HepG2 (cell line): ENCODE results near the gene SUPT6H. TPM values are rescaled to one million over a fixed set of nuclear protein-coding genes. Genes with fewer than 3 reads are reported as not detected.

Experiments
- ASH2L ChIP-seq: fragments of 300-600, 200-600 bp; sonication (generic); IDR thresholded peaks from 2 replicates; pipeline ENCODE4 v1.7.0; 2017; ENCODE audit warnings: low read depth, mild to moderate bottlenecking, moderate library complexity, mixed read lengths, low read length; ENCODE audit not compliant: insufficient read length
- GZF1 ChIP-seq: sonication (generic); formaldehyde crosslinking; IDR thresholded peaks from 2 replicates; pipeline ENCODE4 v1.5.1; 2020; ENCODE audit warnings: mild to moderate bottlenecking, missing genetic modification reagents
- KAT2B ChIP-seq: fragments of 150-350 bp; IDR thresholded peaks from 2 replicates; pipeline ENCODE4 v1.6.1; 2014; ENCODE audit warnings: low read depth, low read length, borderline replicate concordance
- MIXL1 ChIP-seq: IDR thresholded peaks from 2 replicates; pipeline ENCODE4 v1.6.1; 2016
- NR2F6 ChIP-seq, 2 experiments: IDR thresholded peaks; 2 replicates each; pipeline ENCODE4 v1.6.1; 2016; ENCODE audit warnings: antibody characterized with exemption in 1 of 2, mild to moderate bottlenecking in 1 of 2
- RAD51 ChIP-seq: fragments of 450-650 bp; IDR thresholded peaks from 2 replicates; pipeline ENCODE4 v1.6.1; 2016; ENCODE audit warnings: borderline replicate concordance
- SP2 ChIP-seq: sonication (generic); formaldehyde crosslinking; IDR thresholded peaks from 2 replicates; pipeline ENCODE4 v1.5.1; 2020; ENCODE audit warnings: mild to moderate bottlenecking, missing genetic modification reagents
- ZMAT3 ChIP-seq: sonication (generic); formaldehyde crosslinking; conservative IDR thresholded peaks from 2 replicates; pipeline ENCODE4 v1.7.0; 2021; ENCODE audit warnings: missing genetic modification reagents
- ZNF317 ChIP-seq: sonication (generic); formaldehyde crosslinking; IDR thresholded peaks from 2 replicates; pipeline ENCODE4 v1.5.0; 2020; ENCODE audit warnings: mild to moderate bottlenecking, missing genetic modification reagents
- ZNF678 ChIP-seq: sonication (generic); formaldehyde crosslinking; IDR thresholded peaks from 2 replicates; pipeline ENCODE4 v1.4.0; 2020; ENCODE audit warnings: mild to moderate bottlenecking, missing genetic modification reagents
- ZNF740 ChIP-seq: sonication (generic); formaldehyde crosslinking; IDR thresholded peaks from 2 replicates; pipeline ENCODE4 v1.4.0; 2020; ENCODE audit warnings: missing genetic modification reagents
- polyA plus RNA-seq, 8 experiments: library from polyadenylated mRNA; depleted of rRNA in 3 of 8; stranded (reverse) in 7 of 8; unstranded in 1 of 8; fragments of >200 nt; fragmentation: Illumina TruSeq in 4 of 8; extraction: Trizol in 4 of 8; gene quantifications; 2 replicates each; pipeline versions ENCODE4 v1.2.1 to v1.2.3, GENCODE V29; 2011 to 2016; ENCODE audit warnings: low read depth in 4 of 8, missing spikeins in 1 of 8, mixed read lengths in 1 of 8; ENCODE audit not compliant: insufficient read depth in 1 of 8
- total RNA-seq, 5 experiments: library from RNA; depleted of rRNA; stranded (reverse); fragments of >200 nt; fragmentation: Illumina TruSeq; extraction: Trizol; gene quantifications; 2 replicates each; pipeline ENCODE4 v1.2.3, GENCODE V29; 2016; ENCODE audit warnings: low read depth in 1 of 5
- TF ChIP-seq, protein P1 (sequence below), 2 experiments: sonication (generic) in 1 of 2; formaldehyde crosslinking in 1 of 2; IDR thresholded peaks; 2 replicates each; pipeline versions ENCODE4 v1.6.1 to v1.9.0; 2014 to 2022; ENCODE audit warnings: antibody characterized with exemption in 1 of 2, borderline replicate concordance in 1 of 2, inconsistent platforms in 1 of 2, low read depth in 1 of 2, missing genetic modification reagents in 1 of 2
- TF ChIP-seq, protein P2 (sequence below): sonication (generic); formaldehyde crosslinking; IDR thresholded peaks from 2 replicates; pipeline ENCODE4 v1.5.0; 2020; ENCODE audit warnings: mild to moderate bottlenecking, missing genetic modification reagents

The SUPT6H gene
- total and polyA plus RNA-seq, 2 of the 13 experiments (the other 11 are each of a cell fraction or from before 2014, with no cell fraction given) = 32.7 to 39.9 TPM

- TF ChIP-seq, protein P1, sequence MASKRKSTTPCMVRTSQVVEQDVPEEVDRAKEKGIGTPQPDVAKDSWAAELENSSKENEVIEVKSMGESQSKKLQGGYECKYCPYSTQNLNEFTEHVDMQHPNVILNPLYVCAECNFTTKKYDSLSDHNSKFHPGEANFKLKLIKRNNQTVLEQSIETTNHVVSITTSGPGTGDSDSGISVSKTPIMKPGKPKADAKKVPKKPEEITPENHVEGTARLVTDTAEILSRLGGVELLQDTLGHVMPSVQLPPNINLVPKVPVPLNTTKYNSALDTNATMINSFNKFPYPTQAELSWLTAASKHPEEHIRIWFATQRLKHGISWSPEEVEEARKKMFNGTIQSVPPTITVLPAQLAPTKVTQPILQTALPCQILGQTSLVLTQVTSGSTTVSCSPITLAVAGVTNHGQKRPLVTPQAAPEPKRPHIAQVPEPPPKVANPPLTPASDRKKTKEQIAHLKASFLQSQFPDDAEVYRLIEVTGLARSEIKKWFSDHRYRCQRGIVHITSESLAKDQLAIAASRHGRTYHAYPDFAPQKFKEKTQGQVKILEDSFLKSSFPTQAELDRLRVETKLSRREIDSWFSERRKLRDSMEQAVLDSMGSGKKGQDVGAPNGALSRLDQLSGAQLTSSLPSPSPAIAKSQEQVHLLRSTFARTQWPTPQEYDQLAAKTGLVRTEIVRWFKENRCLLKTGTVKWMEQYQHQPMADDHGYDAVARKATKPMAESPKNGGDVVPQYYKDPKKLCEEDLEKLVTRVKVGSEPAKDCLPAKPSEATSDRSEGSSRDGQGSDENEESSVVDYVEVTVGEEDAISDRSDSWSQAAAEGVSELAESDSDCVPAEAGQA (IDR thresholded peaks at IDR 0.05; ENCODE audit: low read depth) = no peak
- TF ChIP-seq, protein P1 (CRISPR knock-in tag; IDR thresholded peaks at IDR 0.05; ENCODE audit: borderline replicate concordance) = no peak
- TF ChIP-seq ZMAT3 (no peak), ZNF740 (CRISPR knock-in tag) (no peak), ZNF317 (CRISPR knock-in tag) (no peak), GZF1 (CRISPR knock-in tag) (no peak), MIXL1 (CRISPR knock-in tag) (peak; percentile 40; the same call in 1 of the 2 replicates), NR2F6 (IDR thresholded peaks at IDR 0.05) (no peak), NR2F6 (CRISPR knock-in tag; IDR thresholded peaks at IDR 0.05) (no peak), ZNF678 (CRISPR knock-in tag) (no peak), ASH2L (no peak), KAT2B (no peak), SP2 (CRISPR knock-in tag) (no peak), RAD51 (no peak)
- TF ChIP-seq, protein P2, sequence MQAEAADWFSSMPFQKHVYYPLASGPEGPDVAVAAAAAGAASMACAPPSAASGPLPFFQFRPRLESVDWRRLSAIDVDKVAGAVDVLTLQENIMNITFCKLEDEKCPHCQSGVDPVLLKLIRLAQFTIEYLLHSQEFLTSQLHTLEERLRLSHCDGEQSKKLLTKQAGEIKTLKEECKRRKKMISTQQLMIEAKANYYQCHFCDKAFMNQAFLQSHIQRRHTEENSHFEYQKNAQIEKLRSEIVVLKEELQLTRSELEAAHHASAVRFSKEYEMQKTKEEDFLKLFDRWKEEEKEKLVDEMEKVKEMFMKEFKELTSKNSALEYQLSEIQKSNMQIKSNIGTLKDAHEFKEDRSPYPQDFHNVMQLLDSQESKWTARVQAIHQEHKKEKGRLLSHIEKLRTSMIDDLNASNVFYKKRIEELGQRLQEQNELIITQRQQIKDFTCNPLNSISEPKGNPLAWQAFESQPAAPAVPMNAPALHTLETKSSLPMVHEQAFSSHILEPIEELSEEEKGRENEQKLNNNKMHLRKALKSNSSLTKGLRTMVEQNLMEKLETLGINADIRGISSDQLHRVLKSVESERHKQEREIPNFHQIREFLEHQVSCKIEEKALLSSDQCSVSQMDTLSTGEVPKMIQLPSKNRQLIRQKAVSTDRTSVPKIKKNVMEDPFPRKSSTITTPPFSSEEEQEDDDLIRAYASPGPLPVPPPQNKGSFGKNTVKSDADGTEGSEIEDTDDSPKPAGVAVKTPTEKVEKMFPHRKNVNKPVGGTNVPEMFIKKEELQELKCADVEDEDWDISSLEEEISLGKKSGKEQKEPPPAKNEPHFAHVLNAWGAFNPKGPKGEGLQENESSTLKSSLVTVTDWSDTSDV (CRISPR knock-in tag) = no peak
Observed at GRCh38 chr17:28612936-28613872, 48.8 kb upstream of the SUPT6H start (continued).
